Activated T-cell treated with anti-CD3 and anti-CD28 coated beads for 48 hours (primary cell): ENCODE results near the gene IRAK1BP1.
"Not testable (repeated sequence)": the region's sequence is repeated elsewhere in the genome, so short reads cannot be mapped to it uniquely, and the experiment has no call there.

Source experiments
- DNase-seq: peaks from one replicate; pipeline ENCODE4 v3.0.0-alpha.2; 2020; ENCODE audit warnings: low read depth

The IRAK1BP1 gene

DNA sequence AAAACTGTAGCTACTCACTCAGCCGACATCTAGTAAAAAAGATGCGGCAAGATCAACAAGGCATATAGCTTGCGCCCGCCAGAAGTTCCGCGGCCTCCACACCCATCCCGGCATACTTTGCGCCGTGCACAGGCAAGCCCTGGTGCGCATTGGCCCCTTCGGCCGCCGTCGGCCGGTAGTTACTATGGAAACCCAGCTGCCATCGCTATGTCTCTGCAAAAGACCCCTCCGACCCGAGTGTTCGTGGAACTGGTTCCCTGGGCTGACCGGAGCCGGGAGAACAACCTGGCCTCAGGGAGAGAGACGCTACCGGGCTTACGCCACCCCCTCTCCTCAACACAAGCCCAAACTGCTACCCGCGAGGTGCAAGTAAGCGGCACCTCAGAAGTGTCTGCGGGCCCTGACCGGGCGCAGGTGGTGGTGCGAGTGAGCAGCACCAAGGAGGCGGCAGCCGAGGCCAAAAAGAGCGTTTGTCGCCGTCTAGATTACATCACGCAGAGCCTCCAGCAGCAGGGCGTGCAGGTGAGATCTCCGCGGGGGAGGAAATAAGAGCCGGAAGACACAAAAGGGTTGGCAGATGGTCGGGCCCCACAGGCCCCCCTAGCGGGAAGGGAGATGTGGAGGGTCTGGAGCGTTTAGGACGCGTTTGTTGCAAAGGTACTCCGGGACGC lies at the start of gene IRAK1BP1:
Gene IRAK1BP1 (plus strand): TSS at position 182 of the 671 bp plus-strand sequence. CDS start 26 bp downstream, at position 208.
- peak; percentile 77 for DNase-seq

DNA sequence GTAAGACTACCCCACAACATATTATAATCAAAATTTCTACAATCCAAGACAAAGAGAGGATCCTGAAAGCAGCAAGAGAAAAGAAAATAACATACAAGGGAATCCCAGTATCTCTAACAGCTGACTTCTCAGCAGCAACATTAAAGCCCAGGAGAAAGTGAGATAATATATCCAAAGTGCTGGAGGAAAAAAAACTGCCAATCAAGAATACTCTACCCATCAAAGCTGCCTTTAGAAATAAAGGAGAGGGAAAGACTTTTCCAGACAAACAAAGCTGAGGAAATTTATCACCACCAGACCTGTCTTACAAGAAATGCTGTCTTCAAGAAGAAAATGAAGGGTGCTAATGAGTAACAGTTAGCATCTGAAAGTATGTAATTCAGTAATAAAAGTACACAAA lies 43.3 kb upstream of the IRAK1BP1 start:
- DNase-seq = no peak

DNA sequence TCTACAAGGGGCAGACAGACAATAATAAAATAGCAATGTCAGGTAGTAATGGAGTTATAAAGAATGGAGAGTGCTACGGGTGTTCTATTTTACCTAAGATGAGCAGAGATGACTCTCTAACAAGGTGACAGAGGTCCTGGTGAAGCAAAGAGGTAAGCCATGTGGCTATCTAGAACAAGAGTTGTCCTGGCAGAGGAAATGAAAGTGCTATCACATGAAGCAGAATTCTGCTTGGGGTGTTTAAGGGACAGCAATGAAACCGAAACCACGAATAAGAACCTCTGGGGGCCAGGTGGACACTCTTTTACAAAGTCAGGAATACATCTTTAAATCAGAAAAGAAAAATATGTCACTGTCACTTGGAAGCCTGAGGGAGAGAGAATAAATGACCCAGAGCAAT lies 37.9 kb upstream of the IRAK1BP1 start:
- DNase-seq = no peak

- no peak for DNase-seq
These were observed 36.5 kb upstream of the IRAK1BP1 start for GRCh38 chr6:78830805-78831204.

- DNase-seq = no peak
These were observed 35.9 kb upstream of the IRAK1BP1 start for GRCh38 chr6:78831492-78831891.

DNA sequence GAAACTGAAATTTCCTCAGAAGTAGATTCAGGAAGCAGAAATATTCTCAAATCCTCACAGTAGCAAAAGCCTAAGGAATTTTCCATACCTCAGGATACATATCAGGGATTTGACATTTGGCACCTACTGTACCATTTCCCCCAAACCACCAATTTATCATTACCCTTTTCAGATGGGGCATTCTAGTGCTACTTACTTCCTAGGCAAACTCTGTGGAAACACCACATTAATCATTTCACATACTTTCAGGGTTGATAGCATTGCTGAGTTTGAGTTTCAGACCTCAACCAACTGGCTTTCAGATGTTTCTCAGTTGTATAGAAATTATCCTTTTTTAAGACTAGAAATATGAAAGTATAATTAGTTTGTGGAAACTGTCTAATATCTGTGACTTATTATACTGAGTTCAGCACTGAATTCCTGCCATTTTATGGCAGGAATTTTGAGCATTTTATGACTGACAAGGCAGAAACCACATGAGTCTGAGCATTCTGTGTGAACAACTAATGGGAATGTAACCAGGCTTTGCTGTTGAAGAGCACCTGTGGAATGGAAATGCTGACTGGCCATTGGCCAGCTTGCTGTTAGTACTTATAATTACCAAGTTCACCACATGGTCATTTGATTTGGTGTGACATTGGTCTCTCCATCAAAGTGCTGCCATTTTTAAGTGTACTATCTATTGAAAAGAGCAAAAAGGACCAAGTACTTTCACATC lies 35.1 kb upstream of the IRAK1BP1 start:
- no peak for DNase-seq

DNA sequence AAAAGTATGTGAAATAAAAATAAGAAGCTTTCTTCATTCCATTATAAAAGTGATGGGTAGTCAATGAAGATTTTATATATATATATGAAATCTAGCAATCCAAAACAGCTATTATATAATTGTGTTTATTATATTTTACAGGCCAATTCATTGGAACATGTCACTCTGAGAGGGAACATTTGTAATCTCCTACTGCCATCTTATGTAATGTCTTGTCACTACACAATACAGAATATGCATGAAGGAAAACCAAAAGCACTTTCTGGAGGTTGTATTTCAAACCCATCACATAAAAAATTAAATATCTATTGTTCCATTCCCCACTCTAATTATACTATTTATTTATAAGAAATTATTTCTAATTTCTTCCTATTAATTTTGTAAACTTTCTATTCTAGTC lies 31.5 kb upstream of the IRAK1BP1 start:
- no peak for DNase-seq

- DNase-seq = no peak
These were observed 30.8 kb upstream of the IRAK1BP1 start for GRCh38 chr6:78836598-78836997.

DNA sequence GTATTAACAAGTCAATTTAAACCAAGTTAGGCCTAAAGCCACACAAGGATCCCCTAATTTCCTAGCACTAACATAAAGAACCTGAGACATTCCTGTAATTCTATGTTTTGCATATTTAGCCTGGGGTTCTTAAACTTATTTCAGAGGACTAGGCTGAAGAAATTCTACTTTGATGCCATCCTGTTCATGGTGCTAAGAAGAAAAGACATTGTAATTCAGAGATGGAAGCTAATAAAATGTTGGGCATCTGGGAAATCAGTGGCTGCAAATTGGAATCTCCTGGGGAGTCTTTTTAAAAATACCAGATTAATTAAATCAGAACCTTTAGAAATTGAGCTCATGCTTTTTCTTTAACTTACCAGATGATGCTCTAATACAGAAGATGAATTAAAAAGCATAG lies 26.2 kb upstream of the IRAK1BP1 start:
- DNase-seq = no peak

DNA sequence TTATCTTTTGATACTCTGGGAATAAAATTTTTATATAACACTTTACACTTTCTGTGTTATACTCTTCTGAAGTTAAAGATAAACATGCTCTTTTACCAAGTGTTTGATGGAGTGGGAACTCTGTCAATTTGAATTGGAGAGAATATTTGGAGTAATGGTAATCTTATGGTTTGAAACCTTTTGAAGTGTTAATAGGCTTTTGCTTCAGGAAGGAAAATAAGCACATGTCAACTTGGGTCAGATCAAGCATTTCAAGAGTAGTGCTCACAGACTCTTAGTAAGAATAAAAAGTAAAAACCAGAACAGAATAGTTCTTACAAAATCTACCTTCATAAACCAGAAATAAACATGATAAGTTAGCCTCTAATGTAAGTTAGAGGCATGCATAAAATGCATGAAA lies 24.4 kb upstream of the IRAK1BP1 start:
- DNase-seq = no peak

DNA sequence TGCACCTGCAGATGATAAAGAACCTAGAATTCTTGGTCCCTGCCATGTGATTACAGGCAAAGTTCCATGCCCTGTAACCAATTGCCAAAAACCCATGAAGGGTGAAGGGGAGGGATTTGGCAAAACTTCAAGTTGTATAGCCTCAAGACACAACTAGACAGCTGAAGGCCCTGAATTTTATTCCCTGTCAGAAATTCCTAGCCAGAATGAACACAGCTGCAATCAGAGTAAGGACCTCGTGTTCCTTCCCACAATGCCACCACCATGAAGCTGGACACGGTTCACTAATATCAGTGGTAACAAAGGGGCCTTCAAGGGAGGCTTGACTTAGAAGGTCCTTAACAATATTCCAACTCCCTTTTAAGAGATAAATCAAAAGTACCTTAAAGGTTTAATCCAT lies 22.5 kb upstream of the IRAK1BP1 start:
- no peak for DNase-seq

- no peak for DNase-seq
These were observed 21.8 kb upstream of the IRAK1BP1 start for GRCh38 chr6:78845567-78845966.

DNA sequence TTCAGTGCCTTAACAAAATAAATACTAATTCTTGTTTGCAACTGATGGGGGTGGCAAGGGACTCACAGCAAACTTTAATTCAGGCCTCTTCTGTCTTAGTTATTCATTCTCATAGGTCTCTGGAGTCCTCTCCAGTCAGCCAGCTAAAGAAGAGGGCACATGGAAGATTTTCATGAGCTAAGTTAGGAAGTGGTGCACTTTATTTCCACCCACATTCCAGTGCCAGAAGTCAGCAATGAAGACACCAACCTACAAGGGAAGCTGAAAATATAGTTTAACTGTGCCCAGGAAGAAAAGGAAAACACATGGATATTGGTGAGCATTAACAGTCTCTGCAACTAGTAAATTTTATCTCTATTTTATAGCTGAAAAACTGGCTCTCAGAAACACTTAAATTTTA lies 16.7 kb upstream of the IRAK1BP1 start:
- DNase-seq = no peak

- no peak for DNase-seq
These were observed 16.2 kb upstream of the IRAK1BP1 start for GRCh38 chr6:78851156-78851555.

DNA sequence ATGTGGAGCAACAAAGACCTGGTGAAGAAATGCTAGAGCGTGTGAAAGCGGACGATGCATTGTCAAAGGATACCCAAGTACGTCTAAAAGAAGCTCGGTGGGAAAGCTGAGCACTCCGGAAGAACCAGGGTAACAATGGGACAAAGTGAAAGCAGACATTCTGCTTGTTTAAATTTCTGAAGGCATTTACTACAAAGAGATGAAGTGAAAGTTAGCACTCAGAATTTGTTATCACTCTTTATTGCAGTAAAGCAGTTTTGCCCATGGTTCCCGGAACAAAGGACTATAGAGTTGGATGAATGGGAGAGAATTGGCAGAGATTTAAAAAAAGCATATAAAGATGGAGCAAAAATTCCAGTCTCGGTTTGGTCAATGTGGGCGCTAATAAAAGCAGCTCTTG lies 12.8 kb upstream of the IRAK1BP1 start:
- DNase-seq = no peak

DNA sequence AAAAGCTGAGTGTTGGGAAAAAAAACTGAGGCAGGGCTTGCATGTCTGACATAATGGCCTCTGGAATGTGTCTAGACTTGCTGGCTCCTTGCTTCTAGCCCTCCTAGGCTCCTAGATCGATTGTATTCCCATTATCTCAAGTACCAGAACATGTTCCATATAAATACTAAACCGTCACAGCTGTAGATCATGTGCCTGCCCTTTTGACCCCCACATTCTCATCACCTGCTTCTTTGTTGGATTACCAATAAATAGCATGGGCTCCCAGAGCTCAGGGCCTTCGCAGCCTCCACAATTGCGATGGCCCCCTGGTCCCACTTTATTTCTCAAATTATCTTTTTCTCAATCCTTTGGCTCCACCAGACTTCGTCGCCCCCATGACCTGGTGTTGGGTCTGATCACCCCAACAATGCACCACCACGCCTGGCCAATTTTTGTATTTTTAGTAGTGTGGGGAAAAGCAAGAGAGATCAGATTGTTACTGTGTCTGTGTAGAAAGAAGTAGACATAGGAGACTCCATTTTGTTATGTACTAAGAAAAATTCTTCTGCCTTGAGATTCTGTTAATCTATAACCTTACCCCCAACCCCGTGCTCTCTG lies 8.9 kb upstream of the IRAK1BP1 start:
- DNase-seq = not testable (repeated sequence)

GRCh38 chr6:78861509-78861908 lies 5.8 kb upstream of the IRAK1BP1 start:
- DNase-seq = no peak

DNA sequence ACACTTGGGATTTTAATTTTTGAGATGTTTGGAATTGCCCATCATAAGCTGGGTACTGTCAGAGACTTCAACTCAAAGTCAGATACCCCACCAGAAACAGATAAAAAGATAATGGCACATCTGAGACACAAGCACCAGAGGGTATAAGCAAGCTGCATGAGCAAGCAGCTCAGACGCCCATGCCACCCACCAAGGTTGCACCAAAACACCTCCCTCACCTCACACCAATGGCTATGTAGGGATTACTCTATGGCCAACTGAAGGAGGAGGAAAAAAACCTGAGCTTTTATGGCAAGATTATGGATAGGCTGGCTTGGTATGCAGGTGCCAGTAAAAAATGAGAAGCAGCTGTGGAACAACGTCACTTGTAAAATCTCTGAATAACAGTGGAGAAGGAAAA lies 3.8 kb upstream of the IRAK1BP1 start:
- DNase-seq = no peak

GRCh38 chr6:78864957-78865356 lies 2.4 kb upstream of the IRAK1BP1 start:
- DNase-seq = no peak

DNA sequence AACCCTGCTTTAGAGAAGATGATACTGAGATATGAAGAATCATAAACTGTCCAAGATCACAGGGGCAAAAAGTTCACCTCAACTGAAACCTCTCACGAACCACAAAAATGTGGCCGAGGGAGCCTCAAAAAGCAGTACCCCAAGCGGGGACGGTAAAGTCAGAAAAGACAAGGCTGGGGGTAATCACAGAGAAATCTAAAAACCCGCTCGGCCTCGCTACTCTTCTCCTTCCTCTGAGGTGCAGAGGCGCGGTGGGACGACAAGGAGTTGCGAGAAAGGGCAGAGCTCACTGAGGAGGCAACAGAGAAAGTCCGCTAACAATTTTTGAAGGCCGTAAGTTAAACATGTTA lies 356 bp upstream of the IRAK1BP1 start:
- no peak for DNase-seq

- no peak for DNase-seq
These were observed 765 bp downstream of the IRAK1BP1 start for GRCh38 chr6:78868116-78868515.

GRCh38 chr6:78875505-78875904 lies 8.2 kb downstream of the IRAK1BP1 start:
- no peak for DNase-seq

GRCh38 chr6:78883651-78884050 lies 16.3 kb downstream of the IRAK1BP1 start:
- no peak for DNase-seq

- DNase-seq = not testable (repeated sequence)
These were observed 22.6 kb downstream of the IRAK1BP1 start for GRCh38 chr6:78889901-78890300.
